ENCODE data around the gene MYL9. TPM values are rescaled to one million over a fixed set of nuclear protein-coding genes. Genes with fewer than 3 reads are reported as not detected.

Gene MYL9
- total and polyA plus RNA-seq, 10 of the 15 experiments (the other 5 are each of a cell fraction or from before 2014, with no cell fraction given) = 0.28 to 1.7 (median 0.63) TPM; not detected in 3

DNA sequence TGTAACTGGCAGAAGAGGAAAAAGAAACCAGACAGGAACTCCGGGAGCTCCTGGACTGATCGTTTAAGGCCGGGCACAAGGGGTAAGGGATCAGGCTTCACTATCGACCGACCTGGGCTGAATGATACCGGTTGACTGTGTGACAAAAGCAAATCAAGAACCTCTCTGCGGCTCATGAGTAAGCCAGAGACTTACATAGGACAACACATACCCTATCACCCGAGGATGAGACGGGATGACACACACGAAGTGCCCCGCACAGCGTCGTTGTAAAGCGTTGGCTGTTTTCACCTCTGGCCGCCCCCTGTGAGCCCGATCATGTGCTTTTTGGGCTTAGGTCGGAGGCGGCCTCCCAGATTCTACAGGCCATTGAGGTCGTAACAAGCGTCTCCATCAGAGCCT is 31.4 kb downstream of the MYL9 start (continued):
- TF ChIP-seq, protein P1, sequence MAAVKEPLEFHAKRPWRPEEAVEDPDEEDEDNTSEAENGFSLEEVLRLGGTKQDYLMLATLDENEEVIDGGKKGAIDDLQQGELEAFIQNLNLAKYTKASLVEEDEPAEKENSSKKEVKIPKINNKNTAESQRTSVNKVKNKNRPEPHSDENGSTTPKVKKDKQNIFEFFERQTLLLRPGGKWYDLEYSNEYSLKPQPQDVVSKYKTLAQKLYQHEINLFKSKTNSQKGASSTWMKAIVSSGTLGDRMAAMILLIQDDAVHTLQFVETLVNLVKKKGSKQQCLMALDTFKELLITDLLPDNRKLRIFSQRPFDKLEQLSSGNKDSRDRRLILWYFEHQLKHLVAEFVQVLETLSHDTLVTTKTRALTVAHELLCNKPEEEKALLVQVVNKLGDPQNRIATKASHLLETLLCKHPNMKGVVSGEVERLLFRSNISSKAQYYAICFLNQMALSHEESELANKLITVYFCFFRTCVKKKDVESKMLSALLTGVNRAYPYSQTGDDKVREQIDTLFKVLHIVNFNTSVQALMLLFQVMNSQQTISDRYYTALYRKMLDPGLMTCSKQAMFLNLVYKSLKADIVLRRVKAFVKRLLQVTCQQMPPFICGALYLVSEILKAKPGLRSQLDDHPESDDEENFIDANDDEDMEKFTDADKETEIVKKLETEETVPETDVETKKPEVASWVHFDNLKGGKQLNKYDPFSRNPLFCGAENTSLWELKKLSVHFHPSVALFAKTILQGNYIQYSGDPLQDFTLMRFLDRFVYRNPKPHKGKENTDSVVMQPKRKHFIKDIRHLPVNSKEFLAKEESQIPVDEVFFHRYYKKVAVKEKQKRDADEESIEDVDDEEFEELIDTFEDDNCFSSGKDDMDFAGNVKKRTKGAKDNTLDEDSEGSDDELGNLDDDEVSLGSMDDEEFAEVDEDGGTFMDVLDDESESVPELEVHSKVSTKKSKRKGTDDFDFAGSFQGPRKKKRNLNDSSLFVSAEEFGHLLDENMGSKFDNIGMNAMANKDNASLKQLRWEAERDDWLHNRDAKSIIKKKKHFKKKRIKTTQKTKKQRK (IDR thresholded peaks at IDR 0.05; ENCODE audit: low read depth, low read length) = no peak
- 0 out of 2 replicates have a peak, but pooled peaks have one; percentile 26 for TF ChIP-seq BACH1 (IDR thresholded peaks at IDR 0.05; ENCODE audit: borderline replicate concordance)
- TF ChIP-seq PKNOX1 (IDR thresholded peaks at IDR 0.05) = no peak
- TF ChIP-seq ZBTB40 (IDR thresholded peaks at IDR 0.05; ENCODE audit: borderline replicate concordance) = no peak
- TF ChIP-seq RAD51 (IDR thresholded peaks at IDR 0.05) = no peak
- no peak for TF ChIP-seq SREBF1 (IDR thresholded peaks at IDR 0.05; ENCODE audit: low read length)
- TF ChIP-seq, protein P2, sequence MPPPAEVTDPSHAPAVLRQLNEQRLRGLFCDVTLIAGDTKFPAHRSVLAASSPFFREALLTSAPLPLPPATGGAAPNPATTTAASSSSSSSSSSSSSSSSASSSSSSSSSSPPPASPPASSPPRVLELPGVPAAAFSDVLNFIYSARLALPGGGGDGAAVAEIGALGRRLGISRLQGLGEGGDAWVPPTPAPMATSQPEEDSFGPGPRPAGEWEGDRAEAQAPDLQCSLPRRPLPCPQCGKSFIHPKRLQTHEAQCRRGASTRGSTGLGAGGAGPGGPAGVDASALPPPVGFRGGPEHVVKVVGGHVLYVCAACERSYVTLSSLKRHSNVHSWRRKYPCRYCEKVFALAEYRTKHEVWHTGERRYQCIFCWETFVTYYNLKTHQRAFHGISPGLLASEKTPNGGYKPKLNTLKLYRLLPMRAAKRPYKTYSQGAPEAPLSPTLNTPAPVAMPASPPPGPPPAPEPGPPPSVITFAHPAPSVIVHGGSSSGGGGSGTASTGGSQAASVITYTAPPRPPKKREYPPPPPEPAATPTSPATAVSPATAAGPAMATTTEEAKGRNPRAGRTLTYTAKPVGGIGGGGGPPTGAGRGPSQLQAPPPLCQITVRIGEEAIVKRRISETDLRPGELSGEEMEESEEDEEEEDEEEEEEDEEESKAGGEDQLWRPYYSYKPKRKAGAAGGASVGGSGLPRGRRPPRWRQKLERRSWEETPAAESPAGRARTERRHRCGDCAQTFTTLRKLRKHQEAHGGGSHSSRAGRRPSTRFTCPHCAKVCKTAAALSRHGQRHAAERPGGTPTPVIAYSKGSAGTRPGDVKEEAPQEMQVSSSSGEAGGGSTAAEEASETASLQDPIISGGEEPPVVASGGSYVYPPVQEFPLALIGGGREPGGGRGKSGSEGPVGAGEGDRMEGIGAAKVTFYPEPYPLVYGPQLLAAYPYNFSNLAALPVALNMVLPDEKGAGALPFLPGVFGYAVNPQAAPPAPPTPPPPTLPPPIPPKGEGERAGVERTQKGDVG (CRISPR knock-in tag; IDR thresholded peaks at IDR 0.05) = no peak
- TF ChIP-seq SMC3 (IDR thresholded peaks at IDR 0.05; ENCODE audit: borderline replicate concordance, low read length) = no peak
- TF ChIP-seq POLR2A (IDR thresholded peaks at IDR 0.05; ENCODE audit: low read depth, low read length) = 0 out of 2 replicates have a peak, but pooled peaks have one; percentile 3
- TF ChIP-seq WRNIP1 (IDR thresholded peaks at IDR 0.05; ENCODE audit: borderline replicate concordance, low read depth, low read length) = no peak
- no peak for TF ChIP-seq KAT2A (conservative IDR thresholded peaks at IDR 0.05; ENCODE audit: control insufficient read depth, low read depth, low read length)
- TF ChIP-seq, protein P3, sequence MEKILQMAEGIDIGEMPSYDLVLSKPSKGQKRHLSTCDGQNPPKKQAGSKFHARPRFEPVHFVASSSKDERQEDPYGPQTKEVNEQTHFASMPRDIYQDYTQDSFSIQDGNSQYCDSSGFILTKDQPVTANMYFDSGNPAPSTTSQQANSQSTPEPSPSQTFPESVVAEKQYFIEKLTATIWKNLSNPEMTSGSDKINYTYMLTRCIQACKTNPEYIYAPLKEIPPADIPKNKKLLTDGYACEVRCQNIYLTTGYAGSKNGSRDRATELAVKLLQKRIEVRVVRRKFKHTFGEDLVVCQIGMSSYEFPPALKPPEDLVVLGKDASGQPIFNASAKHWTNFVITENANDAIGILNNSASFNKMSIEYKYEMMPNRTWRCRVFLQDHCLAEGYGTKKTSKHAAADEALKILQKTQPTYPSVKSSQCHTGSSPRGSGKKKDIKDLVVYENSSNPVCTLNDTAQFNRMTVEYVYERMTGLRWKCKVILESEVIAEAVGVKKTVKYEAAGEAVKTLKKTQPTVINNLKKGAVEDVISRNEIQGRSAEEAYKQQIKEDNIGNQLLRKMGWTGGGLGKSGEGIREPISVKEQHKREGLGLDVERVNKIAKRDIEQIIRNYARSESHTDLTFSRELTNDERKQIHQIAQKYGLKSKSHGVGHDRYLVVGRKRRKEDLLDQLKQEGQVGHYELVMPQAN (conservative IDR thresholded peaks at IDR 0.05) = no peak
- TF ChIP-seq EP300 (IDR thresholded peaks at IDR 0.05; ENCODE audit: borderline replicate concordance in 1 of 2, control insufficient read depth in 1 of 2, low read depth in 2 of 2, low read length in 2 of 2) = no peak
- 0 out of 2 replicates have a peak, but pooled peaks have one; percentile 11 for TF ChIP-seq SMAD5 (IDR thresholded peaks at IDR 0.05; ENCODE audit: low read depth)
- TF ChIP-seq POLR2AphosphoS5 (IDR thresholded peaks at IDR 0.05; ENCODE audit: low read length) = 0 out of 2 replicates have a peak, but pooled peaks have one; percentile 35
- TF ChIP-seq ZNF24 (IDR thresholded peaks at IDR 0.05) = no peak
- no peak for TF ChIP-seq BCL11A (IDR thresholded peaks at IDR 0.05; ENCODE audit: low read depth, low read length)

Measured in GM12878 (cell line).